H1 (cell line): Measurements from ENCODE around the gene RPAP3.

Experiments
- CTCF ChIP-seq, 3 experiments: IDR thresholded peaks; 1 replicate in 2 of 3; 2 replicates in 1 of 3; pipeline versions ENCODE4 v1.5.1 to v1.6.1; 2011; ENCODE audit warnings: low read length in 3 of 3, mild to moderate bottlenecking in 3 of 3, inconsistent platforms in 2 of 3, low read depth in 1 of 3, moderate library complexity in 1 of 3; ENCODE audit not compliant: insufficient read depth in 1 of 3; ENCODE audit errors: control extremely low read depth in 1 of 3
- EP300 ChIP-seq, 2 experiments: IDR thresholded peaks; 1 replicate in 1 of 2; 2 replicates in 1 of 2; pipeline ENCODE4 v1.6.1; 2011 to 2012; ENCODE audit warnings: low read depth in 2 of 2, low read length in 2 of 2, mild to moderate bottlenecking in 2 of 2, borderline replicate concordance in 1 of 2, inconsistent platforms in 1 of 2, moderate library complexity in 1 of 2
- GABPA ChIP-seq: IDR thresholded peaks from 2 replicates; pipeline ENCODE4 v1.6.1; 2011; ENCODE audit warnings: mild to moderate bottlenecking, low read length, moderate library complexity, borderline replicate concordance; ENCODE audit not compliant: insufficient read depth
- PHF8 ChIP-seq: fragments of 200-600 bp; sonication (generic); conservative IDR thresholded peaks from 2 replicates; pipeline ENCODE4 v1.7.1; 2012; ENCODE audit warnings: low read depth, mild to moderate bottlenecking, inconsistent platforms, low read length, moderate library complexity
- POLR2A ChIP-seq, 2 experiments: IDR thresholded peaks; 1 replicate in 1 of 2; 2 replicates in 1 of 2; pipeline ENCODE4 v1.6.1; 2011; ENCODE audit warnings: low read depth in 2 of 2, low read length in 2 of 2, mild to moderate bottlenecking in 2 of 2; ENCODE audit errors: control extremely low read depth in 1 of 2
- POLR2AphosphoS5 ChIP-seq: IDR thresholded peaks from 2 replicates; pipeline ENCODE4 v1.6.1; 2011; ENCODE audit warnings: low read depth, low read length
- RFX5 ChIP-seq: IDR thresholded peaks from 2 replicates; pipeline ENCODE4 v1.6.1; 2011; ENCODE audit warnings: low read depth, low read length, improper control_type of control experiment, borderline replicate concordance
- SIN3A ChIP-seq, 2 experiments: IDR thresholded peaks in 1 of 2; conservative IDR thresholded peaks in 1 of 2; 2 replicates each; pipeline ENCODE4 v1.6.1; 2011 to 2012; ENCODE audit warnings: low read length in 2 of 2, improper control_type of control experiment in 1 of 2, low read depth in 1 of 2, mild to moderate bottlenecking in 1 of 2
- TEAD4 ChIP-seq: IDR thresholded peaks from 2 replicates; pipeline ENCODE4 v1.6.1; 2012; ENCODE audit warnings: low read depth, low read length, inconsistent platforms, mixed read lengths
- YY1 ChIP-seq: IDR thresholded peaks from 2 replicates; pipeline ENCODE4 v1.6.1; 2011; ENCODE audit warnings: low read depth, mild to moderate bottlenecking, low read length

GRCh38 chr12:47754126-47754525 is 48.3 kb upstream of the RPAP3 start:
- TF ChIP-seq EP300 (IDR thresholded peaks at IDR 0.05; ENCODE audit: borderline replicate concordance in 1 of 2, low read depth in 2 of 2, low read length in 2 of 2) (no peak), CTCF (IDR thresholded peaks at IDR 0.05; ENCODE audit: control extremely low read depth in 1 of 3, insufficient read depth in 1 of 3, low read depth in 1 of 3, low read length in 3 of 3) (no peak), RFX5 (no peak), POLR2AphosphoS5 (no peak), POLR2A (IDR thresholded peaks at IDR 0.05; ENCODE audit: control extremely low read depth in 1 of 2, low read depth in 2 of 2, low read length in 2 of 2) (no peak), YY1 (no peak), SIN3A (conservative IDR thresholded peaks at IDR 0.05 in 1 of 2, IDR thresholded peaks at IDR 0.05 in 1 of 2; ENCODE audit: low read depth in 1 of 2, low read length in 2 of 2) (no peak), TEAD4 (no peak), GABPA (no peak), PHF8 (no peak)
